ENCODE measurements around the gene ZBTB40.

The ZBTB40 gene

GRCh38 chr1:22471610-22472009 is 20.0 kb downstream of the ZBTB40 start:
- DNase-seq (ENCODE audit: low spot score), result no peak

- DNase-seq (ENCODE audit: low spot score), result no peak
These were observed 20.9 kb downstream of the ZBTB40 start for GRCh38 chr1:22472596-22472995.

- no peak for DNase-seq (ENCODE audit: low spot score)
These were observed 22.3 kb downstream of the ZBTB40 start for GRCh38 chr1:22473952-22474351.

GRCh38 chr1:22476566-22476965 is 24.9 kb downstream of the ZBTB40 start:
- no peak for DNase-seq (ENCODE audit: low spot score)

- DNase-seq (ENCODE audit: low spot score), result no peak
These were observed 31.5 kb downstream of the ZBTB40 start for GRCh38 chr1:22483121-22483520.

GRCh38 chr1:22484706-22485345 is 33.2 kb downstream of the ZBTB40 start:
- no peak for DNase-seq (ENCODE audit: low spot score)

GRCh38 chr1:22485431-22485830 is 33.8 kb downstream of the ZBTB40 start:
- DNase-seq (ENCODE audit: low spot score), result no peak

GRCh38 chr1:22487781-22488180 is 36.1 kb downstream of the ZBTB40 start:
- DNase-seq (ENCODE audit: low spot score), result no peak

- DNase-seq (ENCODE audit: low spot score), result no peak
These were observed 36.7 kb downstream of the ZBTB40 start for GRCh38 chr1:22488319-22488718.

GRCh38 chr1:22489278-22489677 is 37.6 kb downstream of the ZBTB40 start:
- DNase-seq (ENCODE audit: low spot score), result no peak

GRCh38 chr1:22489823-22490222 is 38.2 kb downstream of the ZBTB40 start:
- DNase-seq (ENCODE audit: low spot score), result no peak

GRCh38 chr1:22490309-22490708 is 38.7 kb downstream of the ZBTB40 start:
- DNase-seq (ENCODE audit: low spot score), result no peak

GRCh38 chr1:22491995-22492715 is 40.5 kb downstream of the ZBTB40 start:
- no peak for DNase-seq (ENCODE audit: low spot score)

GRCh38 chr1:22494144-22494543 is 42.5 kb downstream of the ZBTB40 start:
- DNase-seq (ENCODE audit: low spot score), result no peak

GRCh38 chr1:22494943-22495579 is 43.4 kb downstream of the ZBTB40 start:
- DNase-seq (ENCODE audit: low spot score), result no peak

- no peak for DNase-seq (ENCODE audit: low spot score)
These were observed 45.0 kb downstream of the ZBTB40 start for GRCh38 chr1:22496536-22497160.

- no peak for DNase-seq (ENCODE audit: low spot score)
These were observed 46.8 kb downstream of the ZBTB40 start for GRCh38 chr1:22498463-22498862.

GRCh38 chr1:22500058-22500457 is 48.4 kb downstream of the ZBTB40 start:
- no peak for DNase-seq (ENCODE audit: low spot score)

GRCh38 chr1:22500471-22500870 is 48.8 kb downstream of the ZBTB40 start:
- DNase-seq (ENCODE audit: low spot score), result no peak

- DNase-seq (ENCODE audit: low spot score), result no peak
These were observed 50.6 kb downstream of the ZBTB40 start for GRCh38 chr1:22502202-22502601.

- no peak for DNase-seq (ENCODE audit: low spot score)
These were observed 52.2 kb downstream of the ZBTB40 start for GRCh38 chr1:22503721-22504410.

- DNase-seq (ENCODE audit: low spot score), result no peak
These were observed 54.6 kb downstream of the ZBTB40 start for GRCh38 chr1:22506130-22506692.
